K562 (cell line): ENCODE results near the gene WDR46. TPM values are rescaled to one million over a fixed set of nuclear protein-coding genes. Genes with fewer than 3 reads are reported as not detected.
A peak's percentile ranks its signal among the peaks of the same experiment; 100 is the strongest.

Source experiments
- ARID4B ChIP-seq: sonication (generic); formaldehyde crosslinking; IDR thresholded peaks from 2 replicates; pipeline ENCODE4 v1.8.0; 2022; ENCODE audit warnings: mild to moderate bottlenecking, missing genetic modification reagents
- ARNT ChIP-seq, 2 experiments: fragments of 450-650 bp; IDR thresholded peaks; 2 replicates each; pipeline ENCODE4 v1.6.1; 2016; ENCODE audit warnings: mild to moderate bottlenecking in 1 of 2
- CHD1 ChIP-seq: fragments of 200-600 bp; sonication (generic); IDR thresholded peaks from one replicate; pipeline ENCODE4 v1.6.1; 2012; ENCODE audit warnings: mild to moderate bottlenecking, moderate library complexity, low read length, inconsistent platforms
- E2F8 ChIP-seq: fragments of 450-650 bp; IDR thresholded peaks from 2 replicates; pipeline ENCODE4 v1.7.1; 2018; ENCODE audit warnings: mild to moderate bottlenecking, low read depth; ENCODE audit not compliant: partially characterized antibody
- EP400 ChIP-seq: fragments of 450-650 bp; IDR thresholded peaks from 2 replicates; pipeline ENCODE4 v1.6.1; 2017; ENCODE audit warnings: antibody characterized with exemption, mild to moderate bottlenecking, moderate library complexity
- HNRNPK ChIP-seq: fragments of 200-400 bp; formaldehyde crosslinking; IDR thresholded peaks from one replicate; pipeline ENCODE4 v1.6.1; 2018; ENCODE audit warnings: mild to moderate bottlenecking, low read depth, low read length; ENCODE audit not compliant: poor library complexity, severe bottlenecking
- MAFF ChIP-seq: IDR thresholded peaks from 2 replicates; pipeline ENCODE4 v1.6.1; 2012; ENCODE audit warnings: low read length, improper control_type of control experiment
- POLR2G ChIP-seq: fragments of 200-400 bp; formaldehyde crosslinking; IDR thresholded peaks from 2 replicates; pipeline ENCODE4 v1.6.1; 2017; ENCODE audit warnings: low read depth, mild to moderate bottlenecking, antibody characterized with exemption, low read length, moderate library complexity
- PTTG1 ChIP-seq: fragments of 450-650 bp; IDR thresholded peaks from 2 replicates; pipeline ENCODE4 v1.6.1; 2016; ENCODE audit warnings: low read depth, mild to moderate bottlenecking, missing genetic modification characterization, missing compliant biosample characterization
- RBFOX2 ChIP-seq: fragments of 200-400 bp; formaldehyde crosslinking; IDR thresholded peaks from 2 replicates; pipeline ENCODE4 v1.6.1; 2017; ENCODE audit warnings: low read depth, mild to moderate bottlenecking, low read length, moderate library complexity
- SLC30A9 ChIP-seq: fragments of 250-450 bp; sonication (Bioruptor Pico); IDR thresholded peaks from 2 replicates; pipeline ENCODE4 v1.8.0; 2022; ENCODE audit warnings: mild to moderate bottlenecking, moderate library complexity
- ZBTB2 ChIP-seq: fragments of 450-650 bp; IDR thresholded peaks from 2 replicates; pipeline ENCODE4 v1.6.1; 2016; ENCODE audit warnings: antibody characterized with exemption
- ZKSCAN1 ChIP-seq: fragments of 150-350 bp; IDR thresholded peaks from 2 replicates; pipeline ENCODE4 v1.6.1; 2016; ENCODE audit warnings: low read depth, low read length
- polyA plus RNA-seq, 8 experiments: library from polyadenylated mRNA; depleted of rRNA in 4 of 8; stranded (reverse) in 5 of 8; unstranded in 3 of 8; fragments of >200 nt; fragmentation: Nextera tagmentation in 2 of 8; fragmentation: Illumina TruSeq in 1 of 8; extraction: Ambion mirVana in 2 of 8; extraction: Trizol in 1 of 8; gene quantifications; 2 replicates each; pipeline versions ENCODE4 v1.2.1 to v1.2.3, GENCODE V29; 2011 to 2014; ENCODE audit warnings: inconsistent platforms in 1 of 8, missing spikeins in 1 of 8
- total RNA-seq, 7 experiments: library from RNA; depleted of rRNA in 6 of 7; stranded (reverse); fragments of >200 nt in 6 of 7; fragmentation: Illumina TruSeq in 2 of 7; extraction: Trizol in 2 of 7; gene quantifications; 2 replicates each; pipeline versions ENCODE4 v1.2.1 to v1.2.3, GENCODE V29; 2011 to 2021; ENCODE audit warnings: low replicate concordance in 1 of 7
- TF ChIP-seq, protein P1 (sequence below): fragments of 250-450 bp; sonication (Bioruptor Pico); IDR thresholded peaks from 2 replicates; pipeline ENCODE4 v1.4.0; 2020; ENCODE audit warnings: mild to moderate bottlenecking, moderate library complexity
- TF ChIP-seq, protein P2 (sequence below): sonication (generic); formaldehyde crosslinking; IDR thresholded peaks from 2 replicates; pipeline ENCODE4 v1.8.0; 2022; ENCODE audit warnings: mild to moderate bottlenecking, missing genetic modification reagents

WDR46 gene
- total and polyA plus RNA-seq, 9 of the 15 experiments (the other 6 are each of a cell fraction or from before 2014, with no cell fraction given): 8.9 to 146 (median 93.1) TPM

GRCh38 chr6:33280539-33280938 is 8.5 kb downstream of the WDR46 start (continued):
- TF ChIP-seq, protein P1, sequence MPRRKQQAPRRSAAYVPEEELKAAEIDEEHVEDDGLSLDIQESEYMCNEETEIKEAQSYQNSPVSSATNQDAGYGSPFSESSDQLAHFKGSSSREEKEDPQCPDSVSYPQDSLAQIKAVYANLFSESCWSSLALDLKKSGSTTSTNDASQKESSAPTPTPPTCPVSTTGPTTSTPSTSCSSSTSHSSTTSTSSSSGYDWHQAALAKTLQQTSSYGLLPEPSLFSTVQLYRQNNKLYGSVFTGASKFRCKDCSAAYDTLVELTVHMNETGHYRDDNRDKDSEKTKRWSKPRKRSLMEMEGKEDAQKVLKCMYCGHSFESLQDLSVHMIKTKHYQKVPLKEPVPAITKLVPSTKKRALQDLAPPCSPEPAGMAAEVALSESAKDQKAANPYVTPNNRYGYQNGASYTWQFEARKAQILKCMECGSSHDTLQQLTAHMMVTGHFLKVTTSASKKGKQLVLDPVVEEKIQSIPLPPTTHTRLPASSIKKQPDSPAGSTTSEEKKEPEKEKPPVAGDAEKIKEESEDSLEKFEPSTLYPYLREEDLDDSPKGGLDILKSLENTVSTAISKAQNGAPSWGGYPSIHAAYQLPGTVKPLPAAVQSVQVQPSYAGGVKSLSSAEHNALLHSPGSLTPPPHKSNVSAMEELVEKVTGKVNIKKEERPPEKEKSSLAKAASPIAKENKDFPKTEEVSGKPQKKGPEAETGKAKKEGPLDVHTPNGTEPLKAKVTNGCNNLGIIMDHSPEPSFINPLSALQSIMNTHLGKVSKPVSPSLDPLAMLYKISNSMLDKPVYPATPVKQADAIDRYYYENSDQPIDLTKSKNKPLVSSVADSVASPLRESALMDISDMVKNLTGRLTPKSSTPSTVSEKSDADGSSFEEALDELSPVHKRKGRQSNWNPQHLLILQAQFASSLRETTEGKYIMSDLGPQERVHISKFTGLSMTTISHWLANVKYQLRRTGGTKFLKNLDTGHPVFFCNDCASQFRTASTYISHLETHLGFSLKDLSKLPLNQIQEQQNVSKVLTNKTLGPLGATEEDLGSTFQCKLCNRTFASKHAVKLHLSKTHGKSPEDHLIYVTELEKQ (CRISPR knock-in tag): no peak
- TF ChIP-seq POLR2G (peak; percentile 55), MAFF (no peak), RBFOX2 (peak; percentile 51), ZKSCAN1 (no peak), HNRNPK (no peak), E2F8 (no peak), ZBTB2 (no peak), EP400 (no peak), CHD1 (no peak), ARID4B (no peak), ARNT (IDR thresholded peaks at IDR 0.05) (no peak), SLC30A9 (CRISPR knock-in tag) (no peak), PTTG1 (tag) (no peak)
- TF ChIP-seq, protein P2, sequence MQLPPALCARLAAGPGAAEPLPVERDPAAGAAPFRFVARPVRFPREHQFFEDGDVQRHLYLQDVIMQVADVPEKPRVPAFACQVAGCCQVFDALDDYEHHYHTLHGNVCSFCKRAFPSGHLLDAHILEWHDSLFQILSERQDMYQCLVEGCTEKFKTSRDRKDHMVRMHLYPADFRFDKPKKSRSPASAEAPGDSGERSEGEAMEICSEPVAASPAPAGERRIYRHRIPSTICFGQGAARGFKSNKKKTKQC (CRISPR knock-in tag): 0 out of 2 replicates have a peak, but pooled peaks have one; percentile 30
